Measurements from ENCODE around the gene PEX5. TPM values are rescaled to one million over a fixed set of nuclear protein-coding genes. Genes with fewer than 3 reads are reported as not detected.

PEX5 gene
- total RNA-seq, 4 donors from 2014 or later = 23.9 to 86.0 (median 30.3) TPM

DNA sequence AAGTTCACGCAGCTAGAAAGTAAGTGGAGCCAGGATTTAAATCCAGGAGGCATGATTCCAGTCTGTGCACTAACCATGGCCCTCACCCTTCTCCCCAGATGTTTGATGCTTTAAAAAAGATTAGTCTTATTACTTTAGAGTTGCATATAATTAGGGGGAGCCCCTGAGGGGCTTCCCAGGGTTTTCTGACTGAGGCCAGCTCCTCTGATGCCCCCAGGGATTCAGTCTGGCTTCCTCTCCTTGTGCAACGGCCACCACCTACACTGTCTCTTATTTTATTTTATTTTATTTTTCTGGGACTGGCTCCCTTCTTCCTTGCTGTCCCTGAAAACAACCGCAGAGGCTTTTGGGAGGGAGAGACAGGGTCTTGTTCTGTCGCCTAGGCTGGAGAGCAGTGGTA, 36.7 kb upstream of the PEX5 start:
- 93% methylated on average over 3 to 4 of the region's 4 CpGs for WGBS, 2 donors (ENCODE audit: low coverage in 1 of 2)
- H3K36me3 ChIP-seq = peaks cover 0 to 3% (median 0%) of the 10 kb centered on the region in 4 donors
- DNase-seq = no peak
- H3K27me3 ChIP-seq = no peaks in the 10 kb centered on the region
- no peaks in the 10 kb centered on the region for H3K4me1 ChIP-seq
- no peak overlapping the region for H3K27ac ChIP-seq
- no peak for TF ChIP-seq POLR2AphosphoS5 (IDR thresholded peaks at IDR 0.05)
- no peak for TF ChIP-seq EP300 (IDR thresholded peaks at IDR 0.05; ENCODE audit: low read depth)
- TF ChIP-seq, protein P1, sequence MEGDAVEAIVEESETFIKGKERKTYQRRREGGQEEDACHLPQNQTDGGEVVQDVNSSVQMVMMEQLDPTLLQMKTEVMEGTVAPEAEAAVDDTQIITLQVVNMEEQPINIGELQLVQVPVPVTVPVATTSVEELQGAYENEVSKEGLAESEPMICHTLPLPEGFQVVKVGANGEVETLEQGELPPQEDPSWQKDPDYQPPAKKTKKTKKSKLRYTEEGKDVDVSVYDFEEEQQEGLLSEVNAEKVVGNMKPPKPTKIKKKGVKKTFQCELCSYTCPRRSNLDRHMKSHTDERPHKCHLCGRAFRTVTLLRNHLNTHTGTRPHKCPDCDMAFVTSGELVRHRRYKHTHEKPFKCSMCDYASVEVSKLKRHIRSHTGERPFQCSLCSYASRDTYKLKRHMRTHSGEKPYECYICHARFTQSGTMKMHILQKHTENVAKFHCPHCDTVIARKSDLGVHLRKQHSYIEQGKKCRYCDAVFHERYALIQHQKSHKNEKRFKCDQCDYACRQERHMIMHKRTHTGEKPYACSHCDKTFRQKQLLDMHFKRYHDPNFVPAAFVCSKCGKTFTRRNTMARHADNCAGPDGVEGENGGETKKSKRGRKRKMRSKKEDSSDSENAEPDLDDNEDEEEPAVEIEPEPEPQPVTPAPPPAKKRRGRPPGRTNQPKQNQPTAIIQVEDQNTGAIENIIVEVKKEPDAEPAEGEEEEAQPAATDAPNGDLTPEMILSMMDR (IDR thresholded peaks at IDR 0.05) = no peak
- TF ChIP-seq POLR2A (IDR thresholded peaks at IDR 0.05) = no peak
- in situ Hi-C loops (cut with MboI; ENCODE audit: low pct_ligation_motif_present in 1 of 4, low pct_unique_long_range_greater_than_20kb in 1 of 4, low sequenced_read_pairs in 3 of 4) = no loop called here
- intact Hi-C loops (cut with DNase I; ENCODE audit: low total_unique reads) = no loop called here
- H3K9me3 ChIP-seq = no peaks in the 10 kb centered on the region
- no peak overlapping the region for H3K4me3 ChIP-seq

DNA sequence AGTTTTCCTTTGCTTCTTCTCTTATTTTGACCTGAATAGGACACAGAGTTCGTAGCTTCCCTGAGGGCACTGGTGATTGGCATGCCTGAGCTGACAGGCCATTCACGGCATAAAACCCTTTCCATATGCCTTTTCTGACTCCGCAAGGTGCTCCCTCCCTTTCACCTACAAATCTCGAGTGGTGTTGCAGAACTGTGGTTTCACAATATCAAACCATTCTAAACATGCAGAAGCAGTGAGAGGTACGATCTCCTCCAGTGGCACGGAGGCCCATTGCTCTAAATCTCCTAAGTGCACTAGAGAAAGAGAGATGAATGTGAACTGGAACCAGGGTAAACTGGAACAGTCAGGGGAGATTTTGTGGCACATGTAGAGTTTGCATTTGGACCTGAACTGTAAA, 35.4 kb upstream of the PEX5 start:
- Histone ChIP-seq H3K4me3 (no peak overlapping the region), H3K9me3 (no peaks in the 10 kb centered on the region), H3K27me3 (no peaks in the 10 kb centered on the region), H3K36me3 (peaks cover 0 to 3% (median 0%) of the 10 kb centered on the region in 4 donors), H3K27ac (no peak overlapping the region), H3K4me1 (no peaks in the 10 kb centered on the region)
- in situ Hi-C loops (cut with MboI; ENCODE audit: low pct_ligation_motif_present in 1 of 4, low pct_unique_long_range_greater_than_20kb in 1 of 4, low sequenced_read_pairs in 3 of 4) (no loop called here), intact Hi-C loops (cut with DNase I; ENCODE audit: low total_unique reads) (no loop called here)
- WGBS, 2 donors (ENCODE audit: low coverage in 1 of 2) = 89 to 90% methylated on average over 2 to 6 of the region's 6 CpGs
- TF ChIP-seq EP300 (IDR thresholded peaks at IDR 0.05; ENCODE audit: low read depth) = no peak
- TF ChIP-seq, protein P1 (IDR thresholded peaks at IDR 0.05) = no peak
- no peak for TF ChIP-seq POLR2AphosphoS5 (IDR thresholded peaks at IDR 0.05)
- TF ChIP-seq POLR2A (IDR thresholded peaks at IDR 0.05) = no peak
- no peak for DNase-seq

DNA sequence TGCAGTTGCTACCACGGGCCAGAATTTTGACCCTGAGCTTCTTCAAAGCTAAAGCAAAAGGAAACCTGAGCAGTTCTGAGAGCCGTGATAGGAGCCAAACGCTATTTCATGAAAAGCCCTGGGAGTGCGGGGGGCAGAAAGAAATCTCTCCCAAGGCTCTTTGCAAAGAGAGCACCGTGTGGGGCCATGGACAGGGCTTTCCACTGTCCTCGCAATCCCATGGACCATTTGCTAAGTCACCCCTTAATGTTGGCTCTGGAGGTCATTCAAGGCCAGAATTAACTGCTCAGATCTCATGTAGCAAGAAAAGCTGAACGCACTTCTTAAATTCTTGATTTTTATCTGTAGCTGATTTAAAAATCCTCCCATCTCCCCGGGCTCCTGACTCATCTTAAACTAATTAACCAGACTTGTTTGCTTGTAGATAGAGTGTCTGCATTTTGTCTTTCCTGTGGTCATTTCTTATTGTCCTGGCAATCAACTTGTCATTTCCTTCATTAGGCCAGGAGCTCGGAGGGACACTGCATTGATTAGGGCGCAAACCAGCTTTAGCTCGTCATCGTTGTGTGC, 34.5 kb upstream of the PEX5 start:
- no peak overlapping the region for H3K4me3 ChIP-seq
- H3K27me3 ChIP-seq = no peaks in the 10 kb centered on the region
- TF ChIP-seq, protein P1 (IDR thresholded peaks at IDR 0.05) = no peak
- TF ChIP-seq POLR2A (IDR thresholded peaks at IDR 0.05) = no peak
- no peak for TF ChIP-seq POLR2AphosphoS5 (IDR thresholded peaks at IDR 0.05)
- no peak for TF ChIP-seq EP300 (IDR thresholded peaks at IDR 0.05; ENCODE audit: low read depth)
- H3K9me3 ChIP-seq = no peaks in the 10 kb centered on the region
- intact Hi-C loops (cut with DNase I; ENCODE audit: low total_unique reads) = no loop called here
- H3K4me1 ChIP-seq = no peaks in the 10 kb centered on the region
- DNase-seq = no peak
- in situ Hi-C loops (cut with MboI; ENCODE audit: low pct_ligation_motif_present in 1 of 4, low pct_unique_long_range_greater_than_20kb in 1 of 4, low sequenced_read_pairs in 3 of 4) = no loop called here
- WGBS, 2 donors (ENCODE audit: low coverage in 1 of 2) = 80 to 88% methylated on average over 6 to 12 of the region's 12 CpGs
- H3K27ac ChIP-seq = no peak overlapping the region
- H3K36me3 ChIP-seq = peaks cover 0 to 3% (median 0%) of the 10 kb centered on the region in 4 donors

DNA sequence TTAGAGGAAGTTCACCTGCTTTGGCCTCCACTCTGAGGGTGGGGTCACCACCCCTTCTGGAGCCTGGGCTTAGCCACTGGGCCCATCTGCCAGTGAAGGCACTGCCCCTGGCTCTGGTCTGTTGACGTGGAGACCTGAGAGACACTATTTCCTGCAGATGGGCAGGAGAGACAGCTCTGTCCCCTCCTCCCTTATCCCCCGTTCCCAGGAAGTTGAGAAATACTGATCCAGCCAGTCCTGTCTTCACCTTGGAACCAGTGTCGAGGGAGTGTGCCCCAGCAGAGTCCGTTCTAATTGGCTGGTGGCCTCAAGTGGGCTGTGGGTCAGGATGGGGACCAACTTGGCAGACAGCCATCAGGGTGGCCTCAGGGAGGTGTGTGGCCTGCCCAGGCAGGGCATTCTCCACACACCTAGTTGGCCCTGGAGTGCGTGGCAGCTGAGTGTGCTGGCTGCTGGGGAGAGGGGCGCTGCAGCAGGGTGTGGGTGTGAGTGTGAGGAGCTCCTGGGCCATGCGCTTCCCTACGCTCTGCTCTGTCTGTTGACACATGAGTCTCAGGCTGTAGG, 33.9 kb upstream of the PEX5 start:
- 84% methylated on average over 8 of the region's 8 CpGs; no CpG with 5 or more reads in 1 of the 2 donors for WGBS, 2 donors (ENCODE audit: low coverage in 1 of 2)
- Histone ChIP-seq H3K27ac (no peak overlapping the region), H3K27me3 (no peaks in the 10 kb centered on the region), H3K4me1 (no peaks in the 10 kb centered on the region), H3K4me3 (no peak overlapping the region), H3K36me3 (peaks cover 0 to 3% (median 0%) of the 10 kb centered on the region in 4 donors), H3K9me3 (no peaks in the 10 kb centered on the region)
- DNase-seq = no peak
- TF ChIP-seq POLR2A (IDR thresholded peaks at IDR 0.05) (no peak), EP300 (IDR thresholded peaks at IDR 0.05; ENCODE audit: low read depth) (no peak), POLR2AphosphoS5 (IDR thresholded peaks at IDR 0.05) (no peak)
- TF ChIP-seq, protein P1 (IDR thresholded peaks at IDR 0.05) = no peak
- in situ Hi-C loops (cut with MboI; ENCODE audit: low pct_ligation_motif_present in 1 of 4, low pct_unique_long_range_greater_than_20kb in 1 of 4, low sequenced_read_pairs in 3 of 4) (no loop called here), intact Hi-C loops (cut with DNase I; ENCODE audit: low total_unique reads) (no loop called here)

Measured in transverse colon (tissue), 4 donors.